DOHH2 (cell line): ENCODE data around the gene GRB10.

Experiments used
- EZH2phosphoT487 ChIP-seq: fragments of 200-600 bp; sonication (generic); IDR thresholded peaks from 2 replicates; pipeline ENCODE4 v1.6.1; 2017; ENCODE audit warnings: borderline replicate concordance, mild to moderate bottlenecking, antibody characterized with exemption, low read length, moderate library complexity, mixed read lengths
- TF ChIP-seq, protein P1 (sequence below): fragments of 200-600 bp; sonication (generic); IDR thresholded peaks from one replicate; pipeline ENCODE4 v1.5.1; 2014; ENCODE audit warnings: antibody characterized with exemption, mild to moderate bottlenecking, low read depth, low read length; ENCODE audit not compliant: poor library complexity, severe bottlenecking

DNA sequence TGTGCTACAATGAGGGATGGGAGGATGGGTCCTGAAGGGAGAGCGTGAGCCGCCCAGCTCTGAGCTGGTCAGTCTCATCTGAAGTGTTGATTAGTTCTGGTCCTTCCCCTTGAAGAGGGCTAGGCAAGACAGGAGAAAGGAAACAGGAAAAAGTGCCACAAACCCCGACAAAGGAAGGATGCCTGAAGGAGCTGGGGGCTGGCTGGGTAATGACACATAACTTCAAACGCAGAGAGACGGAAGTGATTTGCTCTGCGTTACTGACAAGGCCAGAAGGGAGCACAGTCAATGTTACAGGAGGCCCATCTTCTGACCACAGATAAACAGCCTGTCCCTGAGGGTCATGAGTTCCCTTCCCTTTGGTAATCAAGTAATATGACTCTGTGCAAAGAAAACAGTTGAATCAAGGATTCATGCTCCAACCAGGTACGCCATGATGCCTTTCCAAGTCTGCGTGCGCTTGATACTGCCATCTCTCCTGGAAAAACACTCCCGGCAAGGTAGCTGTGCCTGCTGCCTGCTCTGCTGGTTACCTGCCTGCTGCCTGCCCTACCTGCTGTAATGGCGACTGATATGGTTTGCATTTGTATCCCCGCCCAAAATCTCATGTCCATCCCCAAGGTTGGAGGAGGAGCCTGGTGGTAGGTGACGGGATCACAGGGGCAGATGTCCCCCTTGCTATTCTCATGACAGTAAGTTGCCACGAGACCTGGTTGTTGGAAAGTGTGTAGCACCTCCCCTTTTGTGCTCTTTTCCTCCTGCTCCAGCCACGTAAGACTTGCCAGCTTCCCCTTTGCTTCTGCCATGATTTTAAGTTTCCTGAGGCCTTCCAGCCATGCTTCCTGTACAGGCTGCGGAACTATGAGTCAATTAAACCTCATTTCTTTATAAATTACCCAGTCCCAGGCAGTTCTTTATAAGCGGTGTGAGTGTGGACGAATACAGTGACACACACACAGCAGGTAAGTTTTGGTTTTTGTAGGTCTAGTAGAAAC lies 57.9 kb downstream of the GRB10 start:
- TF ChIP-seq, protein P1, sequence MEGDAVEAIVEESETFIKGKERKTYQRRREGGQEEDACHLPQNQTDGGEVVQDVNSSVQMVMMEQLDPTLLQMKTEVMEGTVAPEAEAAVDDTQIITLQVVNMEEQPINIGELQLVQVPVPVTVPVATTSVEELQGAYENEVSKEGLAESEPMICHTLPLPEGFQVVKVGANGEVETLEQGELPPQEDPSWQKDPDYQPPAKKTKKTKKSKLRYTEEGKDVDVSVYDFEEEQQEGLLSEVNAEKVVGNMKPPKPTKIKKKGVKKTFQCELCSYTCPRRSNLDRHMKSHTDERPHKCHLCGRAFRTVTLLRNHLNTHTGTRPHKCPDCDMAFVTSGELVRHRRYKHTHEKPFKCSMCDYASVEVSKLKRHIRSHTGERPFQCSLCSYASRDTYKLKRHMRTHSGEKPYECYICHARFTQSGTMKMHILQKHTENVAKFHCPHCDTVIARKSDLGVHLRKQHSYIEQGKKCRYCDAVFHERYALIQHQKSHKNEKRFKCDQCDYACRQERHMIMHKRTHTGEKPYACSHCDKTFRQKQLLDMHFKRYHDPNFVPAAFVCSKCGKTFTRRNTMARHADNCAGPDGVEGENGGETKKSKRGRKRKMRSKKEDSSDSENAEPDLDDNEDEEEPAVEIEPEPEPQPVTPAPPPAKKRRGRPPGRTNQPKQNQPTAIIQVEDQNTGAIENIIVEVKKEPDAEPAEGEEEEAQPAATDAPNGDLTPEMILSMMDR = no peak
- TF ChIP-seq EZH2phosphoT487 = no peak
